AG04450 (cell line): ENCODE data around the gene ACP2. TPM values are rescaled to one million over a fixed set of nuclear protein-coding genes. Genes with fewer than 3 reads are reported as not detected.

Experiments used
- CTCF ChIA-PET: fragments of 300-600, 350-600 bp; formaldehyde crosslinking; extraction: SDS; loops from one replicate; lab custom pipeline; 2022; ENCODE audit warnings: antibody characterized with exemption, inconsistent platforms; lab: Charles Lee
- POLR2A ChIA-PET: fragments of 350-600 bp; formaldehyde crosslinking; extraction: SDS; loops from one replicate; lab custom pipeline; 2021; ENCODE audit warnings: antibody characterized with exemption, inconsistent platforms; lab: Yijun Ruan, JAX
- DNase-seq: peaks from one replicate; pipeline ENCODE4 v3.0.0-alpha.2; 2011; ENCODE audit warnings: low read depth, low spot score
- H3K27ac ChIP-seq: one replicate; pipeline ENCODE4 v1.5.1; 2012; ENCODE audit warnings: low read depth, low read length, control low read depth
- H3K27me3 ChIP-seq: one replicate; pipeline ENCODE4 v1.6.0; 2012; ENCODE audit warnings: low read length; ENCODE audit not compliant: control insufficient read depth, insufficient read depth
- H3K4me3 ChIP-seq: 2 replicates; pipeline ENCODE4 v1.5.1; 2011; ENCODE audit warnings: mild to moderate bottlenecking, low read depth, low read length, control low read depth
- H3K9me3 ChIP-seq: 2 replicates; pipeline ENCODE4 v1.5.1; 2012; ENCODE audit warnings: low read length; ENCODE audit not compliant: control insufficient read depth, insufficient read depth
- polyA plus RNA-seq: library from polyadenylated mRNA; depleted of rRNA; stranded (reverse); fragments of >200 nt; gene quantifications from 2 replicates; pipeline ENCODE4 v1.2.3, GENCODE V29; 2011
- TF ChIP-seq, protein P1 (sequence below): IDR thresholded peaks from 2 replicates; pipeline ENCODE4 v1.5.1; 2011; ENCODE audit warnings: low read depth, low read length, control low read depth, inconsistent platforms

The ACP2 gene
- polyA plus RNA-seq, 1 experiment: 20.8 TPM

GRCh38 chr11:47243454-47243853, 5.2 kb downstream of the ACP2 start:
- H3K9me3 ChIP-seq: no peaks in the 10 kb centered on the region
- H3K27me3 ChIP-seq: no peaks in the 10 kb centered on the region
- H3K4me3 ChIP-seq: no peak overlapping the region
- POLR2A ChIA-PET: interaction anchor here (0.6 to 0.9 kb wide), 2 partner anchors 9 to 403 kb away, joined by 4 to 5 read pairs; no protein-coding TSS in a partner anchor
- TF ChIP-seq, protein P1, sequence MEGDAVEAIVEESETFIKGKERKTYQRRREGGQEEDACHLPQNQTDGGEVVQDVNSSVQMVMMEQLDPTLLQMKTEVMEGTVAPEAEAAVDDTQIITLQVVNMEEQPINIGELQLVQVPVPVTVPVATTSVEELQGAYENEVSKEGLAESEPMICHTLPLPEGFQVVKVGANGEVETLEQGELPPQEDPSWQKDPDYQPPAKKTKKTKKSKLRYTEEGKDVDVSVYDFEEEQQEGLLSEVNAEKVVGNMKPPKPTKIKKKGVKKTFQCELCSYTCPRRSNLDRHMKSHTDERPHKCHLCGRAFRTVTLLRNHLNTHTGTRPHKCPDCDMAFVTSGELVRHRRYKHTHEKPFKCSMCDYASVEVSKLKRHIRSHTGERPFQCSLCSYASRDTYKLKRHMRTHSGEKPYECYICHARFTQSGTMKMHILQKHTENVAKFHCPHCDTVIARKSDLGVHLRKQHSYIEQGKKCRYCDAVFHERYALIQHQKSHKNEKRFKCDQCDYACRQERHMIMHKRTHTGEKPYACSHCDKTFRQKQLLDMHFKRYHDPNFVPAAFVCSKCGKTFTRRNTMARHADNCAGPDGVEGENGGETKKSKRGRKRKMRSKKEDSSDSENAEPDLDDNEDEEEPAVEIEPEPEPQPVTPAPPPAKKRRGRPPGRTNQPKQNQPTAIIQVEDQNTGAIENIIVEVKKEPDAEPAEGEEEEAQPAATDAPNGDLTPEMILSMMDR: no peak
- CTCF ChIA-PET: interaction anchor here (0.9 to 1.3 kb wide), 3 partner anchors 15 to 112 kb away, joined by 3 to 5 read pairs (median 4); no protein-coding TSS in a partner anchor
- no peak for DNase-seq
- H3K27ac ChIP-seq: no peak overlapping the region

GRCh38 chr11:47242596-47243192, 5.9 kb downstream of the ACP2 start:
- CTCF ChIA-PET: interaction anchor here (0.7 to 1.3 kb wide), 6 partner anchors 9 to 112 kb away, joined by 3 to 5 read pairs (median 3); partner anchors contain the start of gene NR1H3
- TF ChIP-seq, protein P1: no peak
- DNase-seq: no peak
- POLR2A ChIA-PET: interaction anchor here (0.6 to 1.4 kb wide), 4 partner anchors 8 to 29 kb away, joined by 3 to 5 read pairs (median 4); no protein-coding TSS in a partner anchor
- H3K4me3 ChIP-seq: no peak overlapping the region
- no peak overlapping the region for H3K27ac ChIP-seq
- no peaks in the 10 kb centered on the region for H3K9me3 ChIP-seq
- no peaks in the 10 kb centered on the region for H3K27me3 ChIP-seq

DNA sequence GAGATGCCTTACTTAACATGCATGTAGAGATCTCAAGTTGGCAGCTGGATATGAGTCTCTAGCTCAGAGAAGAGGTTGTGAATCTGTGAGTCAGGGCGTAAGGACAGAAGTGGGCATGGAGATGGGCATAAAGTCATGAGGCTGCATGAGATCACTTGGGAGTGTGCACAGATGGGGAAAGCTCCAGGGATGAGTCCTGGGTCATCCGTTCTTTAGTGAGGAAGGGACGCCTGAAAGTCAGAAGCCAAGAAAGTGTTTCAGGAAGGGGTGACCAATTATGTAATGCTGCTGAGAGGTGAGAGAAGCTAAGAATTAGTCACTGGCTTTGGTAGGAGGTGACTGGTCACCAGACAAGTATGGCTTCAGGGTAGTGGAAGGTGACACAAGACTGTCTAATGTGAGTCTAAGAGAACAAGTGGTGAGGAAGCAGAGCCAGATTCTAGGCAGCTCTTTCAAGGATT, 6.7 kb downstream of the ACP2 start:
- H3K27ac ChIP-seq: no peak overlapping the region

GRCh38 chr11:47239852-47240251, 8.8 kb downstream of the ACP2 start:
- CTCF ChIA-PET: interaction anchor here (1.0 kb wide), 1 partner anchor 134 kb away, joined by 3 read pairs; no protein-coding TSS in a partner anchor
- Histone ChIP-seq H3K4me3 (no peak overlapping the region), H3K27me3 (no peaks in the 10 kb centered on the region), H3K27ac (no peak overlapping the region), H3K9me3 (no peaks in the 10 kb centered on the region)
- POLR2A ChIA-PET: interaction anchor here (0.6 kb wide), 1 partner anchor 170 kb away, joined by 3 read pairs; no protein-coding TSS in a partner anchor
- DNase-seq: no peak
- TF ChIP-seq, protein P1: no peak

More for the DNA sequence above, 6.7 kb downstream of the ACP2 start:
- Histone ChIP-seq H3K4me3 (no peak overlapping the region), H3K9me3 (no peaks in the 10 kb centered on the region), H3K27me3 (no peaks in the 10 kb centered on the region)
- no peak for DNase-seq
- ChIA-PET CTCF (interaction anchor here (0.6 to 1.2 kb wide), 7 partner anchors 8 to 132 kb away, joined by 3 to 5 read pairs (median 3); partner anchors contain the start of gene NR1H3), POLR2A (interaction anchor here (0.8 to 1.4 kb wide), 2 partner anchors 26 to 36 kb away, joined by 3 to 4 read pairs; no protein-coding TSS in a partner anchor)
- TF ChIP-seq, protein P1: no peak

DNA sequence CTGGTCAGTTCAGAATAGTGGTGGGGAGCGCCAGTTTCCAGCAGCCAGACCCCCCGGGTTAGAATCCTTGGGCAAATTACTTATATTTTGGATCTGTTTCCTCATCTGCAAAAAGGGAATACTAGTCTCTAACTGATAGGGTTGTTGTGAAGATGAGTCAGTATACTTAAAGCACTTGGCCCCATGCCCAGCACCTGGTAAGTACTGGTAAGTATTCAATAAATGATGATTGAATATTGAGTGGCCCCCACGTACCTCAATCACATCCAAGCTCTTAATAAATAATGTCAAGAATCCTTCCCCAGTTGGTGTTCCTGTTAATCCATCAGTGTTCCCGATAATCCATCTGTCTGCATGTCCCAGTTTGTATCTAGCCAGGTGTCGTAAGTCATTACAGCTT, 12.1 kb downstream of the ACP2 start:
- TF ChIP-seq, protein P1: no peak
- Histone ChIP-seq H3K4me3 (no peak overlapping the region), H3K27ac (no peak overlapping the region), H3K9me3 (no peaks in the 10 kb centered on the region), H3K27me3 (no peaks in the 10 kb centered on the region)
- ChIA-PET POLR2A (interaction anchor here (0.6 to 1.1 kb wide), 2 partner anchors 37 to 50 kb away, joined by 3 read pairs; no protein-coding TSS in a partner anchor), CTCF (interaction anchor here (1.2 to 2.7 kb wide), 2 partner anchors 23 to 118 kb away, joined by 7 to 10 read pairs; no protein-coding TSS in a partner anchor)
- no peak for DNase-seq
